ENCODE results near the gene LIN37.

DNA sequence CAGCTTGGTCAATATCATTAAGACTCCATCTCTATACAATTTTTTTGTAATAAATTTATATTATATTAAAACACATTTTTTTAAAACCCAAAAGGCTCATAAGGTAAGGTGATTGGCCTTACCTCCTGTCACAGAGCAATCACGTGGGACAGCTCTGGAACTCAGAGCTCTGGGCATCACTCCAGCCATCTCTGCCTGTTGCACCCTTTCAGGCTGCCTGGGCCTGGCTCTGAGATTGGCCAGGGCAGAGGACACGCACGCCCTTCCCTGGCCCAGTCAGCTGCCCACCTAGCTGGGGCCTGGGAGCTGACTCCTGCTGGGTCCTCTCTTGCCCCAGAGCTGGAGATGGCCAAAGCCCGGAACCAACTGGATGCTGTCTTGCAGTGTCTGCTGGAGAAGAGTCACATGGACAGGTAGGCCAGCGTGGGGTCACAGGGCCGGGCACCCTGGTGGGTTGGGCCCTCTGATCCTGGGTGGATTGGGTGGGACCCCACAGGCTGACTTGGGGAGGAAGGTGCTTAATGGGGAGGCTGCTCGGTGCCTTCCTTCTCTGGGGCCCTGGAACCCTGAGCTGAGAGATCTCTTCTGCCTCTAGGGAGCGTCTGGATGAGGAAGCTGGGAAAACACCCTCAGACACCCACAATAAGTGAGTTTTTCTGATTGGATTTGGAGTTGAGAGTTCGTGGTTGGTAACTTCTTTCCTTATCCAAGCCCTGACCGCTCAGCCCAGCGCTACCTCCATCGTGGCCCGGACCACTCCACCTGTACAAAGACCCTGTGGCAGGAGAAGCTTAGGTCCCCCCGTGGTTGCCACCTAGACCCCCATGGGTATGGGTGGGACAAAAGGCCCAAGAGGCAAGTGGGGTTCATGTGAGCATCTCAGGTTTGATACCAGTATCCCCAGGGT is 3.7 kb downstream of the LIN37 start:
- TF ChIP-seq, protein P1, sequence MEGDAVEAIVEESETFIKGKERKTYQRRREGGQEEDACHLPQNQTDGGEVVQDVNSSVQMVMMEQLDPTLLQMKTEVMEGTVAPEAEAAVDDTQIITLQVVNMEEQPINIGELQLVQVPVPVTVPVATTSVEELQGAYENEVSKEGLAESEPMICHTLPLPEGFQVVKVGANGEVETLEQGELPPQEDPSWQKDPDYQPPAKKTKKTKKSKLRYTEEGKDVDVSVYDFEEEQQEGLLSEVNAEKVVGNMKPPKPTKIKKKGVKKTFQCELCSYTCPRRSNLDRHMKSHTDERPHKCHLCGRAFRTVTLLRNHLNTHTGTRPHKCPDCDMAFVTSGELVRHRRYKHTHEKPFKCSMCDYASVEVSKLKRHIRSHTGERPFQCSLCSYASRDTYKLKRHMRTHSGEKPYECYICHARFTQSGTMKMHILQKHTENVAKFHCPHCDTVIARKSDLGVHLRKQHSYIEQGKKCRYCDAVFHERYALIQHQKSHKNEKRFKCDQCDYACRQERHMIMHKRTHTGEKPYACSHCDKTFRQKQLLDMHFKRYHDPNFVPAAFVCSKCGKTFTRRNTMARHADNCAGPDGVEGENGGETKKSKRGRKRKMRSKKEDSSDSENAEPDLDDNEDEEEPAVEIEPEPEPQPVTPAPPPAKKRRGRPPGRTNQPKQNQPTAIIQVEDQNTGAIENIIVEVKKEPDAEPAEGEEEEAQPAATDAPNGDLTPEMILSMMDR (IDR thresholded peaks at IDR 0.05): no peak
- TF ChIP-seq POLR2A (IDR thresholded peaks at IDR 0.05): no peak

Data from testis (tissue), 2 donors.